ENCODE results near the gene RRP7A.
A peak's percentile ranks its signal among the peaks of the same experiment; 100 is the strongest.
"Not testable (repeated sequence)": the region's sequence is repeated elsewhere in the genome, so short reads cannot be mapped to it uniquely, and the experiment has no call there.

The RRP7A gene, protein sequence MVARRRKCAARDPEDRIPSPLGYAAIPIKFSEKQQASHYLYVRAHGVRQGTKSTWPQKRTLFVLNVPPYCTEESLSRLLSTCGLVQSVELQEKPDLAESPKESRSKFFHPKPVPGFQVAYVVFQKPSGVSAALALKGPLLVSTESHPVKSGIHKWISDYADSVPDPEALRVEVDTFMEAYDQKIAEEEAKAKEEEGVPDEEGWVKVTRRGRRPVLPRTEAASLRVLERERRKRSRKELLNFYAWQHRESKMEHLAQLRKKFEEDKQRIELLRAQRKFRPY

GRCh38 chr22:42519525-42520401 is at the start of gene RRP7A:
Gene RRP7A (minus strand): TSS chr22:42519796. CDS start chr22:42519786, 10 bp downstream.
- peaks cover 36% of the 10 kb centered on the region for H3K36me3 Mint-ChIP-seq (ENCODE audit: low read depth)
- H3K4me1 Mint-ChIP-seq (ENCODE audit: low read depth): peaks cover 11% of the 10 kb centered on the region
- no peaks in the 10 kb centered on the region for H3K27me3 Mint-ChIP-seq
- H3K4me3 Mint-ChIP-seq: peak within 1 kb of the TSS; percentile 99
- no peaks in the 10 kb centered on the region for H3K9me3 Mint-ChIP-seq
- intact Hi-C loops (cut with micrococcal nuclease): no loop called here
- H3K27ac Mint-ChIP-seq: peak within 1 kb of the TSS; percentile 96

DNA sequence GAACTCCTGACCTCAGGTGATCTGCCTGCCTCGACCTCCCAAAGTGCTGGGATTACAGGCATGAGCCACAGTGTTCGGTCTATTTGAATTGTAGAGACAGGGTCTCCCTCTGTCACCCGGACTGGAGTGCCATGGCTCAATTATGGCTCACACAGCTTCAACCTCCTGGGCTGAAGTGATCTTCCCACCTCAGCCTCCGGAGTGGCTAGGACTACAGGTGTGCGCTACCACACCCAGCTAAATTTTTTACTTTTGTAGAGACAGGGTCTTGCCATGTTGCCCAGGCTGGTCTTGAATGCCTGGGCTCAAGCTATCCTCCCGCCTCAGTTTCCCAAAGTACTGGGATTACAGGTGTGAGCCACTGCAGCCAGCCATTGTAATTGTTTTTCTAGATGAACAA is 48.4 kb upstream of the RRP7A start:
- peaks cover 34% of the 10 kb centered on the region for H3K36me3 Mint-ChIP-seq (ENCODE audit: low read depth)
- H3K9me3 Mint-ChIP-seq; H3K4me1 Mint-ChIP-seq (ENCODE audit: low read depth); H3K4me3 Mint-ChIP-seq; intact Hi-C loops (cut with micrococcal nuclease); H3K27ac Mint-ChIP-seq; H3K27me3 Mint-ChIP-seq: not testable (repeated sequence)

- no peaks in the 10 kb centered on the region for H3K27me3 Mint-ChIP-seq
Measured at GRCh38 chr22:42565956-42566355, 46.4 kb upstream of the RRP7A start.

DNA sequence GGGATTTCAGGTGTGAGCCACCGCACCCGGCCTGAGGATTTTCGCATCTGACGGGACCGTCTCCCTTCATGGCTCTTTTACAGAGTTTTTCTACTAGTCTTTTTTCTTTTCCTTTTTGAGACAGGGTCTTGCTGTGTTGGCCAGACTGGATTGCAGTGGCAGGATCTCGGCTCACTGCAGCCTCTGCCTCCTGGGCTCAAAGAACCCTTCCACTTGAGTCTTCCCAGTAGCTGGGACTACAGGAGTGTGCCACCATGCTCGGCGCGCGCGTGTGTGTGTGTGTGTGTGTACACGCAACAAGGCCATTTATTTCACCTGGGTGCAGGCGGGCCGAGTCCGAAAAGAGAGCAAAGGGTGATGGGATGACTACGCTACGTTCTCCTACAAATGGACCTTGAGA is 45.1 kb upstream of the RRP7A start:
- Mint-ChIP-seq H3K4me3 (no peak overlapping the region), H3K27me3 (no peaks in the 10 kb centered on the region), H3K27ac (no peak overlapping the region), H3K36me3 (ENCODE audit: low read depth) (peaks cover 4% of the 10 kb centered on the region), H3K9me3 (no peaks in the 10 kb centered on the region), H3K4me1 (ENCODE audit: low read depth) (peaks cover 15% of the 10 kb centered on the region)
- intact Hi-C loops (cut with micrococcal nuclease): no loop called here

More at GRCh38 chr22:42565956-42566355, 46.4 kb upstream of the RRP7A start:
- Mint-ChIP-seq H3K4me1 (ENCODE audit: low read depth) (peaks cover 15% of the 10 kb centered on the region), H3K9me3 (no peaks in the 10 kb centered on the region), H3K27ac (no peak overlapping the region), H3K36me3 (ENCODE audit: low read depth) (peaks cover 14% of the 10 kb centered on the region), H3K4me3 (no peak overlapping the region)
- intact Hi-C loops (cut with micrococcal nuclease): no loop called here

DNA sequence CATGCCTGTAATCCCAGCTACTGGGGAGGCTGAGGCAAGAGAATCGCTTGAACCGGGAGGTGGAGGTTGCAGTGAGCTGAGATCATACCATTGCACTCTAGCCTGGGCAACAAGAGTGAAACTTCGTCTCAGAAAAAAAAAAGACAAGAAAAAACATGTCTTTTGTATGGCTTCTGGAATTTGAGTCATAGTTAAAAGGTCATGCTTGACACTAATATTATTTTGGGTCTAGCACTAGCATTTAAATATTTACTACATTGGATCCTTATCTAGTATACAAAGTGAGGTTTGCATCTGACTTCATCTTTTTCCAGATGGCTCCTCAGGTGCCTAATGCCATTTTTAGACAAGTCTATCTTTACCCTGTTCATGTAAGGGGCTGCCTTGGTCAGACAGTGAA is 44.3 kb upstream of the RRP7A start:
- intact Hi-C loops (cut with micrococcal nuclease); H3K36me3 Mint-ChIP-seq (ENCODE audit: low read depth); H3K4me3 Mint-ChIP-seq; H3K27ac Mint-ChIP-seq; H3K9me3 Mint-ChIP-seq; H3K27me3 Mint-ChIP-seq: not testable (repeated sequence)
- peaks cover 15% of the 10 kb centered on the region for H3K4me1 Mint-ChIP-seq (ENCODE audit: low read depth)

DNA sequence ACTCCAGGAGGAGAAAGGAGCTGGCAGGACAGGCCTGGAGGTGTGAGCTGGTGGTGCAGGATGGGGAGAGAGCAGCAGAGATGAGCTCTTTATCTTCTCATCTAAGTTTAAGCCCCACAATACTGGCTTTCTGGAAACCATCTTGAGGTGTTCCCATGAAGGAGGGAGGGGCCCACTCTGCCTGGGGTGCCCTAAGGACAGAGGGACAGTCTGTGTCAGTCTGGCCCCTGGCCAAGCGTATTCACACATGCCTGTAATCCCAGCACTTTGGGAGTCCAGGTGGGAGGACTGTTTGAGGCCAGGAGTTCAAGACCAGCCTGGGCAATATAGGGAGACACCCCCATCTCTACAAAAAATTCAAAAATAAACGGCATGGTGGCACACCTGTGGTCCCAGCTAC is 43.1 kb upstream of the RRP7A start:
- no peak overlapping the region for H3K4me3 Mint-ChIP-seq
- H3K36me3 Mint-ChIP-seq (ENCODE audit: low read depth): no peaks in the 10 kb centered on the region
- H3K27ac Mint-ChIP-seq: peak overlapping the region; percentile 2
- intact Hi-C loops (cut with micrococcal nuclease): no loop called here
- no peaks in the 10 kb centered on the region for H3K27me3 Mint-ChIP-seq
- H3K4me1 Mint-ChIP-seq (ENCODE audit: low read depth): peaks cover 15% of the 10 kb centered on the region
- H3K9me3 Mint-ChIP-seq: no peaks in the 10 kb centered on the region

GRCh38 chr22:42562279-42562678 is 42.7 kb upstream of the RRP7A start:
- H3K9me3 Mint-ChIP-seq: no peaks in the 10 kb centered on the region
- H3K36me3 Mint-ChIP-seq (ENCODE audit: low read depth): no peaks in the 10 kb centered on the region
- peaks cover 15% of the 10 kb centered on the region for H3K4me1 Mint-ChIP-seq (ENCODE audit: low read depth)
- intact Hi-C loops (cut with micrococcal nuclease): no loop called here
- H3K4me3 Mint-ChIP-seq: no peak overlapping the region
- H3K27ac Mint-ChIP-seq: peak overlapping the region; percentile 2
- H3K27me3 Mint-ChIP-seq: no peaks in the 10 kb centered on the region

DNA sequence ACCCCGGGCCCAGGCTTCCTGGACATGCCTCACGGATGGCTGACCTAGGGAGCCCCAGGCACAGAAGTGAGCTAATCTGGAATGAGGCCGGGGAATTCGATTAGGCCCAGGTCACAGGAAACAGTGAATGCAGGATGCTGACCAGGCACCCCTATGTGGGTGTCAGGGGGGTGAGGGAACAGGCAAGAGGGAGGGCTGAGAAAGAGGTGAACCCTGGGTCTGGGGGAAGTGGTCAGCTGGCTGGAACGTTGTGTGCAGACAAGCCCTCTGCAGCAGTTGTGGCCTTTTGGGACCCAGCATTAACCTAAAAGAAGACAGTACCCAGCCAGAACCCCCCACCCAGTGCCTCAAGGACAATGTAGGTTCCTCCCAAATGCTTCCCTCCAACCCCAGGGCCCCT is 42.3 kb upstream of the RRP7A start:
- Mint-ChIP-seq H3K9me3 (no peaks in the 10 kb centered on the region), H3K27me3 (no peaks in the 10 kb centered on the region), H3K27ac (peak overlapping the region; percentile 2), H3K4me3 (no peak overlapping the region), H3K4me1 (ENCODE audit: low read depth) (peaks cover 15% of the 10 kb centered on the region), H3K36me3 (ENCODE audit: low read depth) (no peaks in the 10 kb centered on the region)
- intact Hi-C loops (cut with micrococcal nuclease): no loop called here

GRCh38 chr22:42560781-42561180 is 41.2 kb upstream of the RRP7A start:
- H3K36me3 Mint-ChIP-seq (ENCODE audit: low read depth): no peaks in the 10 kb centered on the region
- intact Hi-C loops (cut with micrococcal nuclease): no loop called here
- H3K27me3 Mint-ChIP-seq: peaks cover under 1% of the 10 kb centered on the region
- no peaks in the 10 kb centered on the region for H3K9me3 Mint-ChIP-seq
- H3K27ac Mint-ChIP-seq: no peak overlapping the region
- H3K4me3 Mint-ChIP-seq: no peak overlapping the region
- H3K4me1 Mint-ChIP-seq (ENCODE audit: low read depth): peaks cover 15% of the 10 kb centered on the region

- peaks cover 2% of the 10 kb centered on the region for H3K27me3 Mint-ChIP-seq
- H3K27ac Mint-ChIP-seq: no peak overlapping the region
- peaks cover 15% of the 10 kb centered on the region for H3K4me1 Mint-ChIP-seq (ENCODE audit: low read depth)
- H3K36me3 Mint-ChIP-seq (ENCODE audit: low read depth): no peaks in the 10 kb centered on the region
- H3K9me3 Mint-ChIP-seq: no peaks in the 10 kb centered on the region
- intact Hi-C loops (cut with micrococcal nuclease): no loop called here
- no peak overlapping the region for H3K4me3 Mint-ChIP-seq
Measured at GRCh38 chr22:42560381-42560780, 40.8 kb upstream of the RRP7A start.

DNA sequence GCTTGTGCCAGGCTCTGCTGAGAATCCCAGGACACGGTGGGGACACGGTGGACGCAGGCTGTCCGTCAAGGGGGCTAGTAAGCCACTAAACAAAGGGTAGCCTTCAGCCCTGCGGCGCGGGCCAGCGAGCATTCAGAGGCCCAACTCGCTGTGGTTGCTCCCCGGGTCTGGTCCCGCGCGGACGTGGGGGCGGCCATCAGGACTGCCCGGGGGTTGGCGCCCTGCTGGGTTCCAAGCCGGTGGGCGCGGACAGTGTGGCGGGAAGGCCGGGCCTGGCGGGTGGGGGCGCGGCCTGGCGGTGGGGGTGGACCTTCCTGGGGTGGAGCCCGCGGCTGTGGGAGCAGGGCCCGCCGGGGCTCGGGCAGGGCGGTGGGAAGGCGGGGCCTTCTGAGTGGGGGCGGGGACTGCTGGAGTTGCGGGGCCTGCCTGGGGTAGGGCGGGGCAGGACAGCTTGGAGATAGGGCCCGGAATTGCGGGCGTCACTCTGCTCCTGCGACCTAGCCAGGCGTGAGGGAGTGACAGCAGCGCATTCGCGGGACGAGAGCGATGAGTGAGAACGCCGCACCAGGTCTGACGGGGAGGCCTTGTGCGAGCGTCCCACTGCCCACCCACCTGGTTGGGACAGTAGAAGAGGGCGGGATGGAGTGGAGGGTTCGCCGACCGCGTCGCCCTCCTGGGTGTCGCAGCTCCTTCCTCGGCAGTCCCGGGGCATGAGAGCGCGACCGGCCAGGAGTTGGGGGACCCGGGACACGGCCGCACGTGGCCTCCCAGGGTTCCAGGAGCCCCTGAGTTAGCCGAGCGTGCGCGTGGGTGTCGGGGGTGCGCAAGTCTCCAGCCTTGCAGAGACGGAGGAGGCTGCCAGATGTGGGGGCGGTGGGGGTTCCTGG is 34.1 kb upstream of the RRP7A start, which contains the start of gene SERHL2:
TSS of gene SERHL2 (plus strand) at position 482 of the 887 bp plus-strand sequence. CDS start at position 547, 65 bp downstream.
- intact Hi-C loops (cut with micrococcal nuclease): no loop called here
- peaks cover 8% of the 10 kb centered on the region for H3K4me1 Mint-ChIP-seq (ENCODE audit: low read depth)

GRCh38 chr22:42552294-42552647 is 32.7 kb upstream of the RRP7A start:
- peaks cover 48% of the 10 kb centered on the region for H3K27me3 Mint-ChIP-seq
- H3K4me3 Mint-ChIP-seq; H3K27ac Mint-ChIP-seq; intact Hi-C loops (cut with micrococcal nuclease); H3K36me3 Mint-ChIP-seq (ENCODE audit: low read depth); H3K4me1 Mint-ChIP-seq (ENCODE audit: low read depth); H3K9me3 Mint-ChIP-seq: not testable (repeated sequence)

More for the DNA sequence above, 34.1 kb upstream of the RRP7A start, which contains the start of gene SERHL2:
- Mint-ChIP-seq H3K36me3 (ENCODE audit: low read depth) (no peaks in the 10 kb centered on the region), H3K27ac (peak within 1 kb of the TSS; percentile 53), H3K27me3 (peaks cover 41% of the 10 kb centered on the region), H3K9me3 (no peaks in the 10 kb centered on the region), H3K4me3 (peak within 1 kb of the TSS; percentile 77)

DNA sequence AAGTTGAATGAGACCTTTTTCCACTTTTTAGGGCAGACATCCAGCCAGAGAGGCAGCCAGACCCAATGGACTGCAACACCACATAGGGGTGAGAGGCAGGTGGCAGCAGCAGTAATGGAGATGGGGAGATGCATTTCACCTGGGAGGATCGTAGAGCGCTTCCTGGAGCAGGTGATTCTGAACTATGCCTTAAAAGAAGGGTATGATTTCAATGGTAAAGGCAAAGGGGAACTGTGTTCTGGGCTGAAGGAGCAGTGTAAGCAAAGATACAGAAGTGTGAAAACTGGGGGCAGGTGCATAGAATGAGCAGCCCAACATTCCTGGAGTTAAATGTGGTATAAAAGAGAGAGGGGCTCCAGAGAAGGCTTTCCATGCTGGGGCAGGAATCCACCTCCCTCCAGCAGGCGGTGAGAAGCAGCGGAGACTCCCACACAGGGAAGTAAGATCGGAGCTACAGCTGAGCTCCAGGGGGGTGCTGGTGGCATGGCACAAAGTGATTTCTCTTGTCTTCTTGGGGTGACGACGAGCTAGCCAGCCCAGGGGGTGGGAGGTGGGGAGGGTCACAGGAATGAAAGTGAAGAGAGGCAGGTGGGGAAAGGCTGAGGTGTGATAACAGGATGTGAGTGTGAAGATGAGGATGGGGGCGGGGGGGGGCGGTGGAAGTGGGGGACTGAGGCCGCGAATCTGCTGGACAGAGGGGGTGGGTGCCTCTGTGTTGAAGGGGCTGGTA is 29.9 kb upstream of the RRP7A start:
- Mint-ChIP-seq H3K4me3 (no peak overlapping the region), H3K27ac (no peak overlapping the region), H3K36me3 (ENCODE audit: low read depth) (no peaks in the 10 kb centered on the region), H3K4me1 (ENCODE audit: low read depth) (peaks cover 8% of the 10 kb centered on the region), H3K27me3 (peaks cover 46% of the 10 kb centered on the region), H3K9me3 (no peaks in the 10 kb centered on the region)
- intact Hi-C loops (cut with micrococcal nuclease): no loop called here
